Measurements from ENCODE around the gene DSP. TPM values are rescaled to one million over a fixed set of nuclear protein-coding genes. Genes with fewer than 3 reads are reported as not detected.

The DSP gene
- total RNA-seq, 1 experiment from 2014 or later: 227 TPM

GRCh38 chr6:7547315-7547714 is 5.8 kb downstream of the DSP start:
- no peak for DNase-seq (ENCODE audit: unreplicated experiment)
- ChIA-PET POLR2A (interaction anchor here (0.7 to 29.8 kb wide), 10 partner anchors 12 to 157 kb away, joined by 3 to 872 read pairs (median 19); partner anchors contain the start of genes CAGE1, RIOK1 and SNRNP48), CTCF (interaction anchor here (0.6 to 1.9 kb wide), 3 partner anchors 43 to 122 kb away, joined by 4 to 9 read pairs (median 4); no protein-coding TSS in a partner anchor)
- Mint-ChIP-seq H3K4me3 (ENCODE audit: unreplicated experiment) (peak overlapping the region; percentile 98), H3K4me1 (ENCODE audit: insufficient read depth, unreplicated experiment) (peaks cover 47% of the 10 kb centered on the region), H3K9me3 (ENCODE audit: unreplicated experiment) (no peaks in the 10 kb centered on the region), H3K27me3 (ENCODE audit: insufficient read depth, unreplicated experiment) (no peaks in the 10 kb centered on the region), H3K36me3 (ENCODE audit: insufficient read depth, unreplicated experiment) (peaks cover 35% of the 10 kb centered on the region), H3K27ac (ENCODE audit: low read depth, unreplicated experiment) (peak overlapping the region; percentile 97)
- TF ChIP-seq CTCF (IDR thresholded peaks at IDR 0.05; ENCODE audit: unreplicated experiment): no peak
- intact Hi-C loops (cut with micrococcal nuclease): no loop called here
- no TSS peak for BruUV-seq (replicated peaks)

- POLR2A ChIA-PET: interaction anchor here (1.5 to 29.8 kb wide), 8 partner anchors 9 to 238 kb away, joined by 4 to 872 read pairs (median 21); partner anchors contain the start of gene DSP
- Mint-ChIP-seq H3K4me3 (ENCODE audit: unreplicated experiment) (peak overlapping the region; percentile 31), H3K9me3 (ENCODE audit: unreplicated experiment) (no peaks in the 10 kb centered on the region), H3K36me3 (ENCODE audit: insufficient read depth, unreplicated experiment) (peaks cover 8% of the 10 kb centered on the region), H3K4me1 (ENCODE audit: insufficient read depth, unreplicated experiment) (peaks cover 62% of the 10 kb centered on the region), H3K27ac (ENCODE audit: low read depth, unreplicated experiment) (peak overlapping the region; percentile 57), H3K27me3 (ENCODE audit: insufficient read depth, unreplicated experiment) (no peaks in the 10 kb centered on the region)
- no TSS peak for BruUV-seq (replicated peaks)
- no peak for TF ChIP-seq CTCF (IDR thresholded peaks at IDR 0.05; ENCODE audit: unreplicated experiment)
- CTCF ChIA-PET: interaction anchor here (0.7 kb wide), 1 partner anchor 156 kb away, joined by 4 read pairs; no protein-coding TSS in a partner anchor
- intact Hi-C loops (cut with micrococcal nuclease): loop anchor here (5.0 kb wide), 1 partner anchor 37 kb away; no protein-coding TSS in a partner anchor
- DNase-seq (ENCODE audit: unreplicated experiment): peak; percentile 63
These were observed 8.9 kb downstream of the DSP start for GRCh38 chr6:7550433-7550801.

- H3K4me1 Mint-ChIP-seq (ENCODE audit: insufficient read depth, unreplicated experiment): peaks cover 30% of the 10 kb centered on the region
- no peaks in the 10 kb centered on the region for H3K36me3 Mint-ChIP-seq (ENCODE audit: insufficient read depth, unreplicated experiment)
These were observed 13.2 kb downstream of the DSP start for GRCh38 chr6:7554533-7555275.

More at GRCh38 chr6:7554533-7555275, 13.2 kb downstream of the DSP start:
- H3K27me3 Mint-ChIP-seq (ENCODE audit: insufficient read depth, unreplicated experiment): no peaks in the 10 kb centered on the region
- DNase-seq (ENCODE audit: unreplicated experiment): no peak
- peak overlapping the region; percentile 59 for H3K27ac Mint-ChIP-seq (ENCODE audit: low read depth, unreplicated experiment)
- no peaks in the 10 kb centered on the region for H3K9me3 Mint-ChIP-seq (ENCODE audit: unreplicated experiment)
- ChIA-PET CTCF (no interaction called here), POLR2A (interaction anchor here (0.6 to 29.8 kb wide), 12 partner anchors 6 to 135 kb away, joined by 3 to 872 read pairs (median 10); partner anchors contain the start of gene DSP)
- no peak for TF ChIP-seq CTCF (IDR thresholded peaks at IDR 0.05; ENCODE audit: unreplicated experiment)
- intact Hi-C loops (cut with micrococcal nuclease): loop anchor here (5.0 kb wide), 1 partner anchor 33 kb away; no protein-coding TSS in a partner anchor
- no peak overlapping the region for H3K4me3 Mint-ChIP-seq (ENCODE audit: unreplicated experiment)
- no TSS peak for BruUV-seq (replicated peaks)
